ENCODE data around the gene PPRC1.

The PPRC1 gene, protein sequence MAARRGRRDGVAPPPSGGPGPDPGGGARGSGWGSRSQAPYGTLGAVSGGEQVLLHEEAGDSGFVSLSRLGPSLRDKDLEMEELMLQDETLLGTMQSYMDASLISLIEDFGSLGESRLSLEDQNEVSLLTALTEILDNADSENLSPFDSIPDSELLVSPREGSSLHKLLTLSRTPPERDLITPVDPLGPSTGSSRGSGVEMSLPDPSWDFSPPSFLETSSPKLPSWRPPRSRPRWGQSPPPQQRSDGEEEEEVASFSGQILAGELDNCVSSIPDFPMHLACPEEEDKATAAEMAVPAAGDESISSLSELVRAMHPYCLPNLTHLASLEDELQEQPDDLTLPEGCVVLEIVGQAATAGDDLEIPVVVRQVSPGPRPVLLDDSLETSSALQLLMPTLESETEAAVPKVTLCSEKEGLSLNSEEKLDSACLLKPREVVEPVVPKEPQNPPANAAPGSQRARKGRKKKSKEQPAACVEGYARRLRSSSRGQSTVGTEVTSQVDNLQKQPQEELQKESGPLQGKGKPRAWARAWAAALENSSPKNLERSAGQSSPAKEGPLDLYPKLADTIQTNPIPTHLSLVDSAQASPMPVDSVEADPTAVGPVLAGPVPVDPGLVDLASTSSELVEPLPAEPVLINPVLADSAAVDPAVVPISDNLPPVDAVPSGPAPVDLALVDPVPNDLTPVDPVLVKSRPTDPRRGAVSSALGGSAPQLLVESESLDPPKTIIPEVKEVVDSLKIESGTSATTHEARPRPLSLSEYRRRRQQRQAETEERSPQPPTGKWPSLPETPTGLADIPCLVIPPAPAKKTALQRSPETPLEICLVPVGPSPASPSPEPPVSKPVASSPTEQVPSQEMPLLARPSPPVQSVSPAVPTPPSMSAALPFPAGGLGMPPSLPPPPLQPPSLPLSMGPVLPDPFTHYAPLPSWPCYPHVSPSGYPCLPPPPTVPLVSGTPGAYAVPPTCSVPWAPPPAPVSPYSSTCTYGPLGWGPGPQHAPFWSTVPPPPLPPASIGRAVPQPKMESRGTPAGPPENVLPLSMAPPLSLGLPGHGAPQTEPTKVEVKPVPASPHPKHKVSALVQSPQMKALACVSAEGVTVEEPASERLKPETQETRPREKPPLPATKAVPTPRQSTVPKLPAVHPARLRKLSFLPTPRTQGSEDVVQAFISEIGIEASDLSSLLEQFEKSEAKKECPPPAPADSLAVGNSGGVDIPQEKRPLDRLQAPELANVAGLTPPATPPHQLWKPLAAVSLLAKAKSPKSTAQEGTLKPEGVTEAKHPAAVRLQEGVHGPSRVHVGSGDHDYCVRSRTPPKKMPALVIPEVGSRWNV (N-terminal part only)

DNA sequence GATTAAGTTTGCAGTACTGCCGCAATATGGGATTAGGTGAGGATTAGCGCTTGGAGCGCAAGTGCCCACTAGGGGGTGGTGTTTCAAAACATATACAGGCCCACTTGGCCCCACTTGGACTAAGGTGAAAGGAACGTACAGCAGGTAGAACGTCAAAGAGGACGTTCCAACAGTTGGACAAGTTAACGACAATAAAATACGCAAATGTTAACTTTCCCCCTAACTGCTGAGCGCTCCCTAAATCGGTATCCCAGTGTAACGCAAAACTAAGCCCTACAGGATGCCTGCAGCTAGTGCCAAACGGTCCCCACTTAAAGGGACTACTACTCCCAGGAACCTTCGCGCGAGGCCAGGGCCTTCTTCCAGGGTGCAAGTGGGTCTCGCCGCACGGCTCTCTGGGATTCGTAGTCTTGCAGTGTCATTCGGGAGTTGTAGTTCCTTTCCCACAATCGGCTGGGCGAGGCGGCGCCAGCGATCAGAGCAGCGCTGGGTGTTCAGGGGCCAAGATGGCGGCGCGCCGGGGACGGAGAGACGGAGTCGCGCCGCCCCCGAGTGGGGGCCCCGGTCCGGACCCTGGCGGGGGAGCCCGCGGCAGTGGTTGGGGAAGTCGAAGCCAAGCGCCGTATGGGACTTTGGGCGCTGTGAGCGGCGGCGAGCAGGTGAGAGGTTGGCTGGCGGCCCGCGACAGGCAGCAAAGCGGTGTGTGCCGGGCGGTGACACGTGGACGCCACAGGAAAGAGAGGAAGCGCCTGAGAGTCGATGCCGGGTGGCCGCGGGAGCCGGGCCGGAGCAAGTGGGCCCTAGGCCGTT lies at the start of gene PPRC1:
PPRC1 (plus strand) TSS at position 478 of the 810 bp plus-strand sequence; CDS start at position 507, 29 bp downstream.
- DNase-seq (ENCODE audit: low read depth, low spot score), result peak; percentile 97

DNA sequence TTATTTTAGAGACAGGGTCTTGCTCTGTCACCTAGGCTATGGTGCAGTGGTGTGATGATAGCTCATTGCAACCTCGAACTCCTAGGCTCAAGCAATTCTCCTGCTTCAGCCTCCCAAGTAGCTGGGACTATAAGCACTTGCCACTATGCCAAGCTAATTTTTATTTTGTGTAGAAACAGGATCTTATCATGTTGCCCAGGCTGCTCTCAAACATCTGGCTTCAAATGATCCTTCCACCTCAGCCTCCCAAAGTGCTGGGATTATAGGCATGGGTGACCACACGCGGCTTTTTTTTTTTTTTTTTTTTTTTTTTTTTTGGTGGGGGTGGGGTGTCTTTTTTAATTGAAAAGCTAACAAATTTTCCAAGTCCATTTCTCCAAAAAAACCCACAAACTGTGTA lies 49.3 kb upstream of the PPRC1 start:
- DNase-seq (ENCODE audit: low read depth, low spot score), result no peak

DNA sequence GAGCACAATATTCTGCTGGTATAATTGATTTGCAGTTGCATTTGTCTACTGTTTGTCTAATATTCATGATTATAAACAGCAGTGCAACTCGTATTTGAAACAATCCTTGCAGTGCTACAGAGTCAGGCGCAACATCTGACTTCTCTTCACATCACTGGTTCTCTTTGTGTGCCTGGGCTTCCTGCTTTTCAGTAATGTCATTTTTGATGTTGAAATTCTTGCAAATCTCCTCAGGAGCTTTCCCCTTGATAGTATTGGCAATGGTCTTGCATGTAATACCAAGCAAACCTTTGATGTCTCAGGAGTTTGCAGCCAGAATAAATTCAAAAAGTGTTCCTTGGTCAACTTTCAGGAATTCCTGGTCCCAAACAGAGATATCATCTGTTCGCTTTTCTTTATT lies 47.5 kb upstream of the PPRC1 start:
- DNase-seq (ENCODE audit: low read depth, low spot score), result no peak

DNA sequence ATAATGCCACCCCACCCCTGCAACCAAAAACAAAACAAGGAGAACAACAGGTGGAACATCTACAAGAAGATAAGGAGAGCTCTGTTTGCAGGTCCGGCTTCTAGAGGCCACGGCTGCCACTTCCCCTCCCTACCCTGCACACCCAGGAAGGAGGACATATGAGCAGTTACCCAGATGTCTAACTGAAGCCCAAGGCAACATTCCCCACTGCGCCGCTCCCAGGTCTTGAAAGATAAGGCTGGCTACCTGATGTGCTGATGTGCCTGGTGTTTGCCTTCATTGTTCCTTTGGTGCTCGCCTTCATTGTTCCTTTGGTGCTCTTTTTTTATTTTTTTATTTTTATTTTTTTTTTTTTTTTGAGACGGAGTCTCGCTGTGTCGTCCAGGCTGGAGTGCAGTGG lies 46.6 kb upstream of the PPRC1 start:
- no peak for DNase-seq (ENCODE audit: low read depth, low spot score)

DNA sequence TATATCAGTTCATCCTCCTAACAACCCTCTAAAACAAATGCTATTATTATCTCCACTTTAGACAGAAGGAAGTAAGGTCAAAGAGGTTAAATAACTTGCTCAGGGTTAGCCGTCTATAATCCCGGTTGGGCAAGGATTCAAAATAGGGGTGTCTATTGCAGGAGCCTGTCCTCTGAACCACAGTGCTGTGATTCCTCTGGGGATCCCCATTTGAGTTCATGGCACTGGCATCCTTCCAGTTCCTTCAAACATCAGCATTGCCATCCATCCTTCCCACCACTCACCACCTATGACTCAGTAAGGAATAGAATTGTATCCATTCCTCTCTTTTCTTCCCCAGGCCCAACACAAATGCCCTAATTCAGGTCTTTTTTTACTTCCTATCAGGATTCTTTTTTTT lies 42.1 kb upstream of the PPRC1 start:
- no peak for DNase-seq (ENCODE audit: low read depth, low spot score)

DNA sequence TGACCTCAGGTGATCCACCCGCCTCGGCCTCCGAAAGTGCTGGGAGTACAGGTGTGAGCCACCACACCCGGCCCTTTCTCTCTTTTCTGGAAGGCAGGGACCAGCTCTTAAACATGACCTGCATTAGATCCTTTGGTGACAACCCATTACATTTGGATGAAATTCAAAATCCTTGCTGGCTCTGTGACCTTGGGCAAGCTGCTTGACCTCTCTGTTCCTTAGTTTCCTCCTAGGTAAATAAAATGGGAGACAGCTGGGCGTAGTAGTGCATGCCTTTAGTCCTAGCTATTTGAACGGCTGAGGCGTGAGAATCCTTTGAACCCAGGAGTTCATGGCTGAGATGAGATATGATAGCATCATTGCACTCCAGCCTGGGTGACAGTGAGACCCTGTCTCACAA lies 36.4 kb upstream of the PPRC1 start:
- no peak for DNase-seq (ENCODE audit: low read depth, low spot score)

DNA sequence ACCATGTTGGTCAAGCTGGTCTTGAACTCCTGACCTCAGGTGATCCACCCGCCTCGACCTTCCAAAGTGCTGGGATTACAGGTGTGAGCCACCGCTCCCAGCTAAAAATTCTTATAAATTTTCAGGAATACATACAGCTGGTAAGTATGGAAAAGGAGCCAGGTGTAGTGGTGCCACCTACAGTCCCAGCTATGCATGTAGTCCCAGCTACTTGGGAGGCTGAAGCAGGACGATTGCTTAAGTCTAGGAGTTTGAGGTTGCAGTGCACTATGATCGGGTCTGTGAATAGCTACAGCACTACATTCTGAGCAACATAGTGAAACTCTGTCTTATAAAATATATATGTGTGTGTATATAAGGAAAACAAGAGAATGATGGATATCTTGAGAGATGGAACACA lies 31.7 kb upstream of the PPRC1 start:
- DNase-seq (ENCODE audit: low read depth, low spot score), result no peak

DNA sequence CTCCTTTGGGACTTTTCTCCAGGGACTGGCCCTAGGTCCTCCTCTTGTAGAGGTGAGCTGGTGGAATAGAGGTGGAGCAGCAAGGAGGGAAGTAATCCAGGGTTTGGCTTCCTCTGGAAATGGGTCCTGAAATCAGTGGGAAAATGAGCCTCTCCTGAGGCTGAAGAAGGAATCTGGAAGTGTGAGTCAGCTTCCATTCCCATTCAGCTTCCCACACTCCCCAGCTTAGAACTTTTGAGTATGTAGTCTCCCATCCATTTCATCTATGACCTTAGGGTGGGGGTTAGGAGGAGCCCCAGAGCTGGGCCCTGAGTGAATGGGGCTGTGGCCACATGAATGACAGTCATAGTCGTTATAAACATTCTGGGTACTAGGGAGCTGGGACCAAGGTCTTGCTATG lies 30.4 kb upstream of the PPRC1 start:
- no peak for DNase-seq (ENCODE audit: low read depth, low spot score)

DNA sequence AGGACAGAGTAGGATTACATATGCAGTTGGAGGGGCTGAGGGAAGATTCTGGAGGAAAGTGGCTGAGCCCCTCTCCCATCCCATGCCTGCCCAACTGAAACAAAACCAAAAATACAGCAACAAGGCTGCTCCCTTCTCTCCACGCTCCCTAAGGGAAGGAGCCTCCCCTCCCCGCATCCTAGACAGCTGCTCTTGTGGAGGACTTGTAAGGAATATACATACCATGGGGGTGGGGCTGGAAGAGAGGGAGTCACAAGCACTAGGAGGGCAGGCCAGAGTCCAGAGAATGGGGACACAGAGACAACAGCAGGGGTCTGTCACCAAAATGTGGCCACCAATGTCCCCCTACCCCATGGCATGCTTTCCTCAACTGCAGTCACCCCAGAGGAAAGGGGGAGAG lies 25.8 kb upstream of the PPRC1 start:
- DNase-seq (ENCODE audit: low read depth, low spot score), result no peak

DNA sequence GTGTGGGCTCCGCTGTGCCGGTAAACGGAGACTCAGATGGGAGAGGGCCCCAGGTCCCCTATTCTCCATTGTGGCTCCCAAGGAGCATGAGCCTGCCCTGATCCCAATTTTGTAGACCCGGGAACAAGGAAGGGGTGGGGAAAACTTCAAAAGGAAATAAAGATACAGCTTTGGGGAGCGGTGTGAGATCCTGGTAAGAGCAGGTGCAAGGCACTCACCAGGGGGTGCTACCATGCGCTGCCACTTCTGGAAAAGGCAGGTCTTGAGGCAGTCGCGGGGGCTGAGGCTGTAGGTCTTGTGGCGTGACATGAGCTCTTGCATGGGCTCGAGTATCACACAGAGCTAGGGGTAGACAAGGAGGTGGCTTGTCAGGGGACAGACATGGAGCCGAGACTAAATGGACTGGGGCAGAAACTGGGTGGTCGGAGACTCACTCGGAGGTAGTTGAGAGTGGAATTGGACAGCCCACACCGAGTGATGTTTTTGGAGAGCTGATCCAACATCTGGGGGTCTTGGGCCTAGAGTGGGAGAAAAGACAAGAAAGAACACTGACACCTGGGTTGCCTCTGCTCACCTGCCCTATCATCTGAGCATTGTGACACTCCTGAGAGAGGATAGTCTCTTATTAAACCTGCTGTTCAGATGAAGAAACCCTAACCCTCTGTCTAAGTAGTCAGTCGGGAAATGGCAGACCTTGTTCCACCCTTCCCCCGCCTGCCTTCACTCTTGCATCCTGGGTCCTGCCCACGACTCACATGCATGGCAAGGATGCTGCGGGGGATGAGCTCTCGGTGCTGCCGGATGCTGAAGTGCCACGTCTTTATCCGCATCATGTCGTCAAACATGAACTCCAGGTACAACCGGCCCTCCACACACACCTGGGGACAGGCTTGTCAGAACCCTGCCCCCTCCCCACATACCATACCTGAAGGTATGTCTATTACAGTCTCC lies 23.4 kb upstream of the PPRC1 start:
- no peak for DNase-seq (ENCODE audit: low read depth, low spot score)

DNA sequence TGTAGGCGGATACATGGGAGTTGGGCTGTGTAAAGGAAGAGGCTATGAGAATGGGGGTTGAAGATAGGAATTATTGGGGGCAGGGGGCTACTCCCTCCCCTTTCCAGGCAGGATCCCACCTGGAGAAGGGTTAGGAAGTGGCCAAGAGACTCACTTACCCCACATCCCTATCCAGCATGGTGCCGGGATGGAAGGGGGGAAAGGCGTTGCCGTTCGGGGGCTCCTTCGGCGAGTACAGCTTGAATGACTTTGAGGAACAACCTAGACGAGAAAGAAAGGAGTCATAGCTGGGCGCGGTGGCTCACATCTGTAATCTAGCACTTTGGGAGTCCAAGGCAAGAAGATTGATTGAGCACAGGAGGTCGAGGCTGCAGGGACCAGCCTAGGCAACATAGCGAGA lies 21.6 kb upstream of the PPRC1 start:
- DNase-seq (ENCODE audit: low read depth, low spot score), result no peak

DNA sequence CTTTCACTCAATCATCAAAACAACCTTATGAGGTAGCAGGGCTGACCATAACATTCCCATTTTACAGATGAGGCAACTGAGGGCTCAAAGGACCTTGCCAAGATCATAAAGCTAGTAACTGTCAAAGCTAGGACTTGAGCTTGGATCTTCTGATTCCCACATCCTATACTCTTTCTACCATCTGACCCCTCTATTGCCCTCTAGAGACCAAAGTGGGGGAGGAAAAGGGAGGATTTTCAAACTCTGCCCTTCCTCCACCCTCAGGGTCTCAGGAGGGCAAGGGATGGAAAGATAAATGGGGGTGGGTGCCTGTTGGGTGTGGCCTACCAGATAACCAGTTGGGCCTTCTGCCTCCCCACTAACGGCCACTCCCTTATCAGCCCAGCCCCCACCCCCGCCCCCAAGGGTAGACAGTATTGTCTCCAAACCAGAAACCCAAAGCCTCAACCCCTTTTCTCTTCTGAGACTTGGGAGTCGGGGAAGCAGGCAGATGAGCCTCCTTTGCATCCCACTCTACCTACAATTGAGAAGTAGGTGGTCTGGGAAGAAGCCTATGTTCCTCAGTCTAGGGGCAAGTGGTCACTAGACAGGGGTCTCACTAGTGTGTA lies 20.5 kb upstream of the PPRC1 start:
- DNase-seq (ENCODE audit: low read depth, low spot score), result no peak

DNA sequence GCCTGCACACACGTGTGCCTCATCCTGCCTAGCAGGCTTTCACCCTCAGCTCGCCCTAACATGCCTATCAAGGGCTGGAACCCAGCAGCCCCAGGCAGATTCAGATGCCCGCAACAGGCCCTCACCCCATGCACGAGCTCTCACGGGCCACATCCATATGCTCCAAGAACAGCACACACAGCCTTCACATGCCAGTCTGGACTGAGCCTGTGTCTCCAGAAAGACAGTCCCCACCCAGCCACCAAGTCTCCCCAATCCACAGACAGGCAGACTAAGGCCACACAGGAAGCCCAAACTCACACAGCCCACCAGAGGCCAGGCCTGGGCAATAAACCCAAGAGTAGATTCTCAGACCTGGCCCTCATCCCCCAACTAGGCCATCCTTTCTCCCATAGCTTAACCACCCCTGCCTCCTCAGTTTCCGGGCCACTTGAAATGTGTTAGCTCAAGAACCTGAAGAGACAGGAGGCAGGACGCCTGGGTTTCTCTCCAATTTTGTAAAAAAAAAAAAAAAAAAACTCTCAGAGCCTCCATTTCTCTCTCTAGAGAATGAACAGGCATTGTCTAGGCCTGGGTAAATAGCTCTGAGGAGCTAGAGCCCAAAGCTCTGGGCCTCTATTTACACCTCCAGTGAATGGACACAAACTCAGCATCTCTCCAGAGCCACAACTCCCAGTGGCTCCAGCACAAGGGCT lies 19.4 kb upstream of the PPRC1 start:
- no peak for DNase-seq (ENCODE audit: low read depth, low spot score)

DNA sequence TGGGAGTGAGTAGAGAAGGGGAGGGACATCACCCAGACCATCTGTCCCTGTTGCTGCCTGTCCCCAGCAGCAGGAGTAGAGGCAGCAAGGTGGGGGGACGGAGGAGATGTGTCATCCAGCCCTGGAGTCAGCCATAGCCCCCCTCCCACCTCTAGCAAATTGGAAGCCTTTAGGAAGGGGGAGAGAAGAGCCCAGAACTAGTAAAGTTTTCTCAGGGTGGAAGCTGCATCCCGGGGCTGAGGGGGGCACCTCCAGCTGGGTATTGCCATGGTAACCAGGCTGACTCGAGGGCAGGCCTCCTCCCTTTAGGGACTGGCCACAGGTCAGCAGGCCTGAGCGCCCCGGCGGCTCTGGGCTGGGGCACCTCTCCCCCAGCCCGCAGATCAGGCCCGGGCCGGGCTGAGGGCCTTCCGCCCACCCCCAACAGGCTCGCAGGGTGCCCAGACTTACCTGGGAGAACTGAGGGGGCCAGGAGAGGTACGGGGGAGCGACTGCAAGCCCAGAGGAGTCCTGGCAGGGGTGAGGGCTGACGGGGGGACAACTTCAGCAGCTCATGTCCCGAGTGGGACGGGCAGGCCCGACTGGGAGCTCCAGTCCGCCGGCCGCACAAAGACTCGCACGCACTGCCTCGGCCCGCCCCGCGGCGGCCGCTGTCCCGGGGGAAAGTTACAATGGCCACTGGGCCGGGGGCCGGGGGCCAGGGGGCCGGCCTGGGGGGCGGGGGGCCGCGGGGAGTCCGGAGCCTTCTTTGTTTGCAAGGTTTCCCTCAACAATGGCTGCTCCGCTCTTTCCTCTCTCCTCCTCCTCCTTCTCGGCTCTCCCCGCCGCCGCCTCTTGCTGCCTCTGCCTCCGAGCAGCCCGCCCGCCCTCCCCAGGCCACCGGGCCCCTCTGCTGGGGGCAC lies 18.6 kb upstream of the PPRC1 start:
- no peak for DNase-seq (ENCODE audit: low read depth, low spot score)

DNA sequence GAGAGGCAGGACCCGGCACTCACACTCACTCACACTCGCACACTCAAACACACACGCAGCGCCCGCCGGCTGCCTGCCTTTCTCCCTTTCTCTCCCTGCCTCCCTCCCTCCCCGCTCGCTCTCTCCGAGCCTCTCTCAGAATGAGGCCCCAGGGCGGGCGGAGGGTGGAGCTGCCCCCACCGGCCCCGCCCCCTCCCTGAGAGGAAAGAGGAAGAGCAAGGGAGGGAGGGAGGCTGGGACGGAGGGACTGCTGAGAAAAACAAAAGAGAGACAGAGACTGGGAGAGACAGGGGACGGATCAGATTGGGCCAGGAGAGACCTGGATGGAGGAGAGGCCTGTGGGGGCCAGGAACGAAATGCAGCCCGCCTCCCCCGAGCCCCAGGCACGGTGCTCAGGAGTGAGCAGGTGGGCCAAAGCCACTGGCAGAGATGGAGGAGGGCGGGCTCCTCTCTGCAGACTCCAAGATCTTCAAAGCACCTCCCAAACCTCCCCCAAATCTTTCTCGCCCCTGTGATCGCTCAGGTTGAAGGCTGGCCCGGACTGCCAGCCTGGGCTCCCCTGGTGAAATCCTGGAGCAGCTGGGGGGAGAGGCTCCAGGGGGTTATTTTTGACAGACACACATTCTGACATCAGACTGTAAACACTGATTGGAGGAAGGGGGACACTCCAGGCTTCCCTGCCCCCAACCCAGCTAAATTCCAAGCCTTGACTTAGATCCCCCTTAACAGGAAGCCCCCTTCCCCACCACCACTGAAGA lies 17.8 kb upstream of the PPRC1 start:
- DNase-seq (ENCODE audit: low read depth, low spot score), result peak; percentile 71

DNA sequence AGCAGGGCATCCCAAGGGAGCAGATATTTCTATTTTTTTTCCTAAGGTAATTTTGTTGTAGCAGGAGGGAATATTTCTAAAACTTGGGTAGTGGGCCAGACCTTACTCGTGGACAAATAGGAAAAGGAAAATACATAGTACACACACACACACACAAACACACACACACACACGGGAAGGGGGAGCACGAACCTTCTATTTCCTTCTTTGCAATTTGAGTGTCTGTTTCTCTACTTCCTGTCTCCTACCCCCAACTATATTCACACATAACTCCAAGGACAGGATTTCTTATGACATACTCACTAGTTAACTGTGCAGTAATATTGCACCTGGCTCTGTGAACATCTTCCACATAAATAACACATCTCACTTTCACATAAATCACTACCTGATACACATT lies 17.1 kb upstream of the PPRC1 start:
- DNase-seq (ENCODE audit: low read depth, low spot score), result no peak

DNA sequence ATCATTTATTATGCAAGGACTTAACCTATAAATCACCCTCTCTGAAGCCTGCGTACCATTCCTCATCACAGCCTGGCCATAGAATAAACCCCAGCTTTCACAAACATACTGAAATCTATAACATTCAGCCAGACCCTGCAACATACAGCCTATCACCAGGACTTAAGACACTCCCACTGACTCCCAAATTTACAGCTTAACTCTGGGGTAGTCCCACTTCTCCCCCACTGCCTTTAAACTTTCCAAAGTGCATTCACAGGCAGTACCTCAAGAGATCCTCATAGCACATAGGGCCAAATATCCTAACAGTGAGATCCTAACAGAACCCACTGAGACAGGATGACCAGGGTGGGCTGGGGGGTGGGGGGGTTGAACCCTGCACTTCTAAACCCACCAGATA lies 16.2 kb upstream of the PPRC1 start:
- DNase-seq (ENCODE audit: low read depth, low spot score), result no peak

All from iPS DF 19.7 (cell line).